ENCODE results near the gene MYOZ3. TPM values are rescaled to one million over a fixed set of nuclear protein-coding genes. Genes with fewer than 3 reads are reported as not detected.

The MYOZ3 gene, protein sequence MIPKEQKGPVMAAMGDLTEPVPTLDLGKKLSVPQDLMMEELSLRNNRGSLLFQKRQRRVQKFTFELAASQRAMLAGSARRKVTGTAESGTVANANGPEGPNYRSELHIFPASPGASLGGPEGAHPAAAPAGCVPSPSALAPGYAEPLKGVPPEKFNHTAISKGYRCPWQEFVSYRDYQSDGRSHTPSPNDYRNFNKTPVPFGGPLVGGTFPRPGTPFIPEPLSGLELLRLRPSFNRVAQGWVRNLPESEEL
- 0.06 to 0.22 TPM in 2 of 5 replicates, not detected in the others for total RNA-seq (2022; extraction: Qiagen RNA extraction; ENCODE audit: low read depth)

DNA sequence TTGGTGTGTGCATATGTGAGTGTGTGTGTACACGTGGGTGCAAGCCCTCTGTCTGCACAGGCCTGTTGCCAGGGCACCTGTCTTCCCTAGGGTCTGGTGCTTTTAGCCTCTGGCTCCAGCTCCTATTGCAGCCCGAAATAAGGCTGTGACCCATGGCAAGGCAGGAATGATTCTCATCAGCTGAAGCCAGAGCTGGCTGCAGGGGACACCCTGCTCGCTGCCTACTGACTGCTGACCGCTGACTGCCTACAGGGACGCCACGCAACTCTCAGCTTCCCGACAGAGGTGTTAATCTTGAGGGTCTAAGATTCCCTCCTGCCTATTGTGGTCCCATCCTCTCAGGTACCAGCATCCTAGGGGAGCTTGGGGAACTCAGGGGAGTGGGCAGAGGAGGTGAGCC is at the start of gene MYOZ3:
Gene MYOZ3, plus strand, starts transcription at position 166 of the 400 bp plus-strand sequence. CDS start 1,691 bp downstream, outside the sequence.

DNA sequence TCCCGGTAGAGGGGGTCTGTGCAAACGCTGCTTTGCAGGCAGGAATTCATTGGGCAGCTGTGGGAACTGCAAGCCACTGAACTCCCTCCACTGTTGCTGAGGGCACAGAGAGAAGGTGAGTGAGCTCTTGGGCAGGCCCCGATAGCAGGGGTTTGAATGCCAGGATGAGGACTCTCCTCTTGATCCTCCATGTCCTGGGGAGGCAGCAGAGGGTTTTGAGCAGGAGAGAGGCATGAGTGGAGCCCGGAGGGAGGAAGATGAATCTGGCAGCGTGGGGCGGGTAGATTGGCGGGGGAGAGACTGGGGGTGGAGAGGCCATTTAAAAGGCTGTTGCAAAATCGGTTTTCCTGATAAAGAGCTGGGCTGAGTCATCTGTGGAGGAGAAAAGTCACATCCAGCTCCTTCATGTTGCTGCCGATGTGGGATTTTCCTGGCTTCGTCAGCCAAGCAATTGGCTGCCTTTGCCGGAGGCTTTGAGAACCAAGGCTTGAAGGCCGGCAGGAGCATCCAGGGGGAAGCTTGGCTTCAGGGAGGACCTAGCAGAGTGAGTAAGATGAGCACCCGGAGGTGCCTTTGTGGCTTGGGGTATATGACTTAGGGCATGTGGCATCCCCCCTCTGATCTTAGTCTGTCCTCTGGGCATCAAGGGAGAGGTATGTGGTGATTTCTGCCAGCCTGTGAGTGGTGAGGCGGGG is 20.6 kb upstream of the MYOZ3 start, which contains the start of gene SYNPO:
Gene SYNPO, plus strand, starts transcription at position 350 of the 695 bp plus-strand sequence. CDS start 7,616 bp downstream, outside the sequence.

DNA sequence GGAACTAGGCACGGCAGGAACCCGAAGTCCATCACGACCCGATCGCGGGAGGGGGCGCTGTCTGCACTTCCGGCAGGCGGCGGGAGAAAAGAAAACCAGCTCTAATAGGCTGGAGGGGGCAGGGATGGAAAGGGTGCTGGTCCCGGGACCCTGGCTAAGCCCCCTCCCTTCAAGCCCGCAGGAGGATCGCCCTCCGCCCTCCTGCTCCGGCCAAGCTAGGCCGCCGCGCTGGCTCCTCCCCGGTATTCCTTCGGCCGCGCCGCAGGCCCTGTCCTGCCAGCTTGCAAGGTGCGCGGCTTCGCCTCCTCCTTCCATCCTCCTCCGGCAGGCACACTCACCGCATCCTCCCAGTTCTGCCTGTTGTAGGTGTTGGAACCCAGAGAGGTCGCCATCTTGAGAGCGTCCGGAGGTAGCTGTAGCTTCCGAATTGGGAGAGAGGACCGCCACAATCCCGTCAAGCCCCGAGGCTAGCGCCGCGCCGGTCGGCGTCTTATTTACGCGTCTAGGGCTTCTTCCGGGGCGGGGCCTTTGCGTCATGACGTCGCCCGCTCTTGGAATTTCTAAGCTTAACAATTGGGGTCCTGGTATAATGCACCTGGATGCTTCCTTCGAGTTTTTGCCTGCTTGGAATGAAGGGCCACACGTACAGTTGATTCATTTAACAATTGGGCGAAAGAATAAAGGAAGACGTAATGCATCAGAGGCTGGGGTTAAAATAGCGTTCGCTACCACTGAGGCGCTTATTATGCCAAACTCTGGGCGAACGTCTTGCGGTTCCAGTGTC is 39.7 kb downstream of the MYOZ3 start, which contains the start of gene RBM22:
Gene RBM22, minus strand, starts transcription at position 469 of the 784 bp plus-strand sequence. Its CDS starts 77 bp downstream, at position 392.

Other genes starting within 250 kb of the MYOZ3 start
- gene CD74, start 248.3 kb upstream of the MYOZ3 start, total RNA-seq (2022; extraction: Qiagen RNA extraction; ENCODE audit: low read depth): 0.12 TPM in 1 of 5 replicates, not detected in the others
- 2,853 to 3,429 TPM (median 2,971 TPM) in 5 replicates for gene RPS14, start 211.5 kb upstream of the MYOZ3 start, total RNA-seq (2022; extraction: Qiagen RNA extraction; ENCODE audit: low read depth)
- gene NDST1, start 153.1 kb upstream of the MYOZ3 start, total RNA-seq (2022; extraction: Qiagen RNA extraction; ENCODE audit: low read depth): 50.4 to 70.1 TPM (median 62.6 TPM) in 5 replicates
- 23.1 to 29.9 TPM (median 28.6 TPM) in 5 replicates for gene SYNPO, start 20.6 kb upstream of the MYOZ3 start, total RNA-seq (2022; extraction: Qiagen RNA extraction; ENCODE audit: low read depth)
- 44.4 to 48.9 TPM (median 47.4 TPM) in 5 replicates for gene RBM22, start 39.8 kb downstream of the MYOZ3 start, total RNA-seq (2022; extraction: Qiagen RNA extraction; ENCODE audit: low read depth)
- 16.6 to 20.3 TPM (median 18.4 TPM) in 5 replicates for gene DCTN4, start 97.8 kb downstream of the MYOZ3 start, total RNA-seq (2022; extraction: Qiagen RNA extraction; ENCODE audit: low read depth)
- 4.7 to 8.1 TPM (median 6.4 TPM) in 5 replicates for gene SMIM3, start 117.5 kb downstream of the MYOZ3 start, total RNA-seq (2022; extraction: Qiagen RNA extraction; ENCODE audit: low read depth)
- gene IRGM, start 185.3 kb downstream of the MYOZ3 start, total RNA-seq (2022; extraction: Qiagen RNA extraction; ENCODE audit: low read depth): 0.08 to 0.34 TPM (median 0.12 TPM) in 3 of 5 replicates, not detected in the others
- 2.0 to 2.9 TPM (median 2.8 TPM) in 5 replicates for gene ZNF300, start 243.7 kb downstream of the MYOZ3 start, total RNA-seq (2022; extraction: Qiagen RNA extraction; ENCODE audit: low read depth)

All from A549 treated with GW870086 at 1 μM for 4 hours (cell line).